ENCODE data around the gene DSCAM.

- TF ChIP-seq EZH2 (IDR thresholded peaks at IDR 0.05; ENCODE audit: borderline replicate concordance, insufficient read depth, low read depth, low read length, poor library complexity, severe bottlenecking) (no peak), CTCF (IDR thresholded peaks at IDR 0.05) (no peak)
Observed at GRCh38 chr21:40800126-40800525, 46.8 kb downstream of the DSCAM start.
